ENCODE data around the gene LIPG.

DNA sequence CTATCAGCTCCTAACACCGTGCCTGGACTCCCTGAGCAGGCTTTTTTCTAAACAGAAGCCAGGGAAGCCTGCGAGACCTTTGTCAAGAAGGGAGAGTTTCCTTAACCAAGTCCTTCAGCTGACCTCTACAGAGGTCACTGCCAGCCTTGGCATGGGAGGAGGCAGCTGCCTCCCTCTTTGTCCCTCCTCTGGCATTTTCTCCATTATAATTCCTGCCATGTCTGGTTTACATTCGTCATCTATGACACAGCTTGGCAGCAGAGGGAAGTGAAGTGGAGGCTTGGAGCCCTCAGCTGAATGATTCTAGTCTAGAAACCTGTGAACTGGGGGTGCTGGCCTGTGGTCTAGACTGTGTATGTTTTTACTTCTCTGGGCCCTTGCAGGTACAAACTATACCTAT, 22.5 kb downstream of the LIPG start:
- TF ChIP-seq, protein P1, sequence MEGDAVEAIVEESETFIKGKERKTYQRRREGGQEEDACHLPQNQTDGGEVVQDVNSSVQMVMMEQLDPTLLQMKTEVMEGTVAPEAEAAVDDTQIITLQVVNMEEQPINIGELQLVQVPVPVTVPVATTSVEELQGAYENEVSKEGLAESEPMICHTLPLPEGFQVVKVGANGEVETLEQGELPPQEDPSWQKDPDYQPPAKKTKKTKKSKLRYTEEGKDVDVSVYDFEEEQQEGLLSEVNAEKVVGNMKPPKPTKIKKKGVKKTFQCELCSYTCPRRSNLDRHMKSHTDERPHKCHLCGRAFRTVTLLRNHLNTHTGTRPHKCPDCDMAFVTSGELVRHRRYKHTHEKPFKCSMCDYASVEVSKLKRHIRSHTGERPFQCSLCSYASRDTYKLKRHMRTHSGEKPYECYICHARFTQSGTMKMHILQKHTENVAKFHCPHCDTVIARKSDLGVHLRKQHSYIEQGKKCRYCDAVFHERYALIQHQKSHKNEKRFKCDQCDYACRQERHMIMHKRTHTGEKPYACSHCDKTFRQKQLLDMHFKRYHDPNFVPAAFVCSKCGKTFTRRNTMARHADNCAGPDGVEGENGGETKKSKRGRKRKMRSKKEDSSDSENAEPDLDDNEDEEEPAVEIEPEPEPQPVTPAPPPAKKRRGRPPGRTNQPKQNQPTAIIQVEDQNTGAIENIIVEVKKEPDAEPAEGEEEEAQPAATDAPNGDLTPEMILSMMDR (conservative IDR thresholded peaks at IDR 0.05; ENCODE audit: low read length) = no peak
- no peak for TF ChIP-seq EZH2phosphoT487 (IDR thresholded peaks at IDR 0.05; ENCODE audit: borderline replicate concordance, low read depth, low read length)
